Liver (tissue), 9 donors: Measurements from ENCODE around the gene THOP1. TPM values are rescaled to one million over a fixed set of nuclear protein-coding genes. Genes with fewer than 3 reads are reported as not detected.

ENCODE experiments used
- DNase-seq: peaks from one replicate; pipeline ENCODE4 v3.0.0-alpha.2; 2017; ENCODE audit warnings: low spot score
- H3K27ac ChIP-seq, 2 donors: one replicate each; pipeline ENCODE4 v1.7.0; 2013; ENCODE audit warnings: inconsistent platforms in 2 of 2, low read length in 2 of 2, control low read depth in 1 of 2, low read depth in 1 of 2, mild to moderate bottlenecking in 1 of 2
- H3K27me3 ChIP-seq, 4 donors: one replicate each; pipeline versions ENCODE4 v1.6.1 to v1.7.0; 2013; ENCODE audit warnings: low read length in 3 of 4, inconsistent platforms in 1 of 4, mild to moderate bottlenecking in 1 of 4, moderate library complexity in 1 of 4; ENCODE audit not compliant: control insufficient read depth in 4 of 4, insufficient read depth in 4 of 4
- H3K36me3 ChIP-seq, 4 donors: one replicate each; pipeline versions ENCODE4 v1.6.1 to v1.7.0; 2013; ENCODE audit warnings: low read length in 3 of 4, mild to moderate bottlenecking in 3 of 4, low read depth in 1 of 4, moderate library complexity in 1 of 4; ENCODE audit not compliant: control insufficient read depth in 4 of 4, insufficient read depth in 3 of 4
- H3K4me1 ChIP-seq, 4 donors: one replicate each; pipeline versions ENCODE4 v1.6.1 to v1.7.0; 2013; ENCODE audit warnings: low read length in 3 of 4, mild to moderate bottlenecking in 3 of 4, moderate library complexity in 1 of 4; ENCODE audit not compliant: control insufficient read depth in 4 of 4, insufficient read depth in 4 of 4
- H3K4me3 ChIP-seq, 3 donors: one replicate each; pipeline versions ENCODE4 v1.6.1 to v1.7.0; 2013; ENCODE audit warnings: low read length in 3 of 3, control low read depth in 1 of 3, low read depth in 1 of 3, mild to moderate bottlenecking in 1 of 3
- H3K9ac ChIP-seq, 2 donors: one replicate each; pipeline ENCODE4 v1.7.0; 2013; ENCODE audit warnings: low read length in 2 of 2, mild to moderate bottlenecking in 2 of 2, moderate library complexity in 2 of 2, control low read depth in 1 of 2, low read depth in 1 of 2
- H3K9me3 ChIP-seq, 4 donors: one replicate each; pipeline versions ENCODE4 v1.6.1 to v1.7.0; 2013; ENCODE audit warnings: low read length in 3 of 4; ENCODE audit not compliant: control insufficient read depth in 4 of 4
- EGR1 ChIP-seq, 2 donors: IDR thresholded peaks; 2 replicates each; pipeline ENCODE4 v1.6.1; 2016 to 2018; ENCODE audit warnings: antibody characterized with exemption in 2 of 2, low read depth in 2 of 2
- FOXA1 ChIP-seq: IDR thresholded peaks from 2 replicates; pipeline ENCODE4 v1.6.1; 2016; ENCODE audit warnings: antibody characterized with exemption
- FOXA2 ChIP-seq: IDR thresholded peaks from 2 replicates; pipeline ENCODE4 v1.6.1; 2016; ENCODE audit warnings: antibody characterized with exemption
- GABPA ChIP-seq, 2 donors: IDR thresholded peaks in 1 of 2; conservative IDR thresholded peaks in 1 of 2; 2 replicates each; pipeline ENCODE4 v1.6.1; 2016; ENCODE audit warnings: antibody characterized with exemption in 2 of 2, mild to moderate bottlenecking in 1 of 2, moderate library complexity in 1 of 2
- HNF4A ChIP-seq, 2 donors: conservative IDR thresholded peaks; 2 replicates each; pipeline ENCODE4 v1.6.1; 2016; ENCODE audit warnings: antibody characterized with exemption in 2 of 2, mild to moderate bottlenecking in 2 of 2
- HNF4G ChIP-seq: IDR thresholded peaks from 2 replicates; pipeline ENCODE4 v1.6.1; 2016; ENCODE audit warnings: antibody characterized with exemption
- JUND ChIP-seq, 2 donors: IDR thresholded peaks; 2 replicates each; pipeline ENCODE4 v1.6.1; 2016; ENCODE audit warnings: antibody characterized with exemption in 2 of 2
- NR2F2 ChIP-seq: IDR thresholded peaks from 2 replicates; pipeline ENCODE4 v1.6.1; 2016; ENCODE audit warnings: antibody characterized with exemption
- RAD21 ChIP-seq, 2 donors: IDR thresholded peaks; 2 replicates each; pipeline ENCODE4 v1.6.1; 2016; ENCODE audit warnings: antibody characterized with exemption in 2 of 2, mild to moderate bottlenecking in 2 of 2
- RXRA ChIP-seq, 2 donors: IDR thresholded peaks; 2 replicates each; pipeline ENCODE4 v1.6.1; 2017 to 2018; ENCODE audit warnings: antibody characterized with exemption in 2 of 2, mild to moderate bottlenecking in 1 of 2
- SP1 ChIP-seq: IDR thresholded peaks from 2 replicates; pipeline ENCODE4 v1.6.1; 2018; ENCODE audit warnings: antibody characterized with exemption, mild to moderate bottlenecking
- TAF1 ChIP-seq: conservative IDR thresholded peaks from 2 replicates; pipeline ENCODE4 v1.6.1; 2016; ENCODE audit warnings: antibody characterized with exemption, mild to moderate bottlenecking
- YY1 ChIP-seq: IDR thresholded peaks from 2 replicates; pipeline ENCODE4 v1.6.1; 2016; ENCODE audit warnings: antibody characterized with exemption, mild to moderate bottlenecking
- WGBS: extraction: QIAGEN DNeasy Blood & Tissue Kit; methylation state at CpG from one replicate; pipeline ENCODE4 v1.1.7; 2013; 5-methylcytosine and 5-hydroxymethylcytosine counted together
- polyA plus RNA-seq, 2 donors: library from polyadenylated mRNA; stranded (reverse) in 1 of 2; unstranded in 1 of 2; fragments of 200-250 nt in 1 of 2; fragments of >200 nt in 1 of 2; fragmentation: Nextera tagmentation in 1 of 2; extraction: Ambion mirVana in 1 of 2; gene quantifications; one replicate each; pipeline versions ENCODE4 v1.2.1 to v1.2.3, GENCODE V29; 2013 to 2015
- total RNA-seq, 2 donors: library from RNA; depleted of rRNA; stranded (reverse); fragments of >200 nt; gene quantifications; one replicate each; pipeline ENCODE4 v1.2.3, GENCODE V29; 2014
- TF ChIP-seq, protein P1 (sequence below): fragments of 150-350 bp; IDR thresholded peaks from 2 replicates; pipeline ENCODE4 v1.5.1; 2017; ENCODE audit warnings: improper control_type of control experiment, low read depth, low read length; ENCODE audit not compliant: missing input control
- TF ChIP-seq, protein P2 (sequence below): IDR thresholded peaks from 2 replicates; pipeline ENCODE4 v1.6.1; 2016; ENCODE audit warnings: antibody characterized with exemption
- TF ChIP-seq, protein P3 (sequence below): IDR thresholded peaks from 2 replicates; pipeline ENCODE4 v1.6.1; 2016; ENCODE audit warnings: antibody characterized with exemption
- TF ChIP-seq, protein P4 (sequence below): IDR thresholded peaks from 2 replicates; pipeline ENCODE4 v1.6.1; 2016; ENCODE audit warnings: antibody characterized with exemption, mild to moderate bottlenecking
- TF ChIP-seq, protein P5 (sequence below): IDR thresholded peaks from 2 replicates; pipeline ENCODE4 v1.6.1; 2016; ENCODE audit warnings: antibody characterized with exemption
- donor health status: healthy.
- donor health status: healthy.
- donor health status: healthy.
- donor health status: healthy.
- donor health status: healthy.

The THOP1 gene
- total and polyA plus RNA-seq, 4 donors: 39.1 to 56.2 (median 44.7) TPM

DNA sequence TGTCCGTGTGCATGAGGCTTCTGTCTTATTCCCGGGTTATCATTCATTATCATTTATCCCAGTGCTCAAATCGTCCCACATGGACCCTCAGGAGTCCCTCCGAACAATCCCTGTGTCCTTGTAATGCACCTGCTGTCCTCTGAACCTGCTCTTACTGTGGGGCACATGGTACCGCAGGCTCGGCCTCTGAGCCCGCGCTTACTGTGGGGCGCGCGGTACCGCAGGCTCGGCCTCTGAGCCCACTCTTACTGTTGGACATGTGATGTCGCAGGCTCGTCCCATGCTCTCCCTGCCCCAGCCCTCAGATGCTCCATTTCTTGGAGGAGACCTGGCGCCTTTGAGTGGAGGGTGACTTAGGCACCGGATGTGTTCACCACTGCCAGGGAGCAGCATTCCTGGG is 17.5 kb downstream of the THOP1 start:
- H3K9ac ChIP-seq: no peak overlapping the region
- TF ChIP-seq EGR1 (IDR thresholded peaks at IDR 0.05; ENCODE audit: low read depth in 2 of 2) (no peak), FOXA1 (no peak), RXRA (IDR thresholded peaks at IDR 0.05) (no peak), NR2F2 (no peak), YY1 (no peak), HNF4A (conservative IDR thresholded peaks at IDR 0.05) (no peak), FOXA2 (no peak)
- TF ChIP-seq, protein P1, sequence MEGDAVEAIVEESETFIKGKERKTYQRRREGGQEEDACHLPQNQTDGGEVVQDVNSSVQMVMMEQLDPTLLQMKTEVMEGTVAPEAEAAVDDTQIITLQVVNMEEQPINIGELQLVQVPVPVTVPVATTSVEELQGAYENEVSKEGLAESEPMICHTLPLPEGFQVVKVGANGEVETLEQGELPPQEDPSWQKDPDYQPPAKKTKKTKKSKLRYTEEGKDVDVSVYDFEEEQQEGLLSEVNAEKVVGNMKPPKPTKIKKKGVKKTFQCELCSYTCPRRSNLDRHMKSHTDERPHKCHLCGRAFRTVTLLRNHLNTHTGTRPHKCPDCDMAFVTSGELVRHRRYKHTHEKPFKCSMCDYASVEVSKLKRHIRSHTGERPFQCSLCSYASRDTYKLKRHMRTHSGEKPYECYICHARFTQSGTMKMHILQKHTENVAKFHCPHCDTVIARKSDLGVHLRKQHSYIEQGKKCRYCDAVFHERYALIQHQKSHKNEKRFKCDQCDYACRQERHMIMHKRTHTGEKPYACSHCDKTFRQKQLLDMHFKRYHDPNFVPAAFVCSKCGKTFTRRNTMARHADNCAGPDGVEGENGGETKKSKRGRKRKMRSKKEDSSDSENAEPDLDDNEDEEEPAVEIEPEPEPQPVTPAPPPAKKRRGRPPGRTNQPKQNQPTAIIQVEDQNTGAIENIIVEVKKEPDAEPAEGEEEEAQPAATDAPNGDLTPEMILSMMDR: no peak
- TF ChIP-seq, protein P2, sequence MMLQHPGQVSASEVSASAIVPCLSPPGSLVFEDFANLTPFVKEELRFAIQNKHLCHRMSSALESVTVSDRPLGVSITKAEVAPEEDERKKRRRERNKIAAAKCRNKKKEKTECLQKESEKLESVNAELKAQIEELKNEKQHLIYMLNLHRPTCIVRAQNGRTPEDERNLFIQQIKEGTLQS: no peak
- TF ChIP-seq, protein P3, sequence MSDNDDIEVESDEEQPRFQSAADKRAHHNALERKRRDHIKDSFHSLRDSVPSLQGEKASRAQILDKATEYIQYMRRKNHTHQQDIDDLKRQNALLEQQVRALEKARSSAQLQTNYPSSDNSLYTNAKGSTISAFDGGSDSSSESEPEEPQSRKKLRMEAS: no peak
- H3K27me3 ChIP-seq: no peaks in the 10 kb centered on the region
- no peaks in the 10 kb centered on the region for H3K9me3 ChIP-seq
- H3K4me1 ChIP-seq: peaks cover 0 to 6% (median 4%) of the 10 kb centered on the region in 4 donors
- H3K36me3 ChIP-seq: peaks cover 0 to 48% (median 6%) of the 10 kb centered on the region in 4 donors
- 98% methylated on average over 17 of the region's 17 CpGs for WGBS
- H3K4me3 ChIP-seq: no peak overlapping the region
- H3K27ac ChIP-seq: no peak overlapping the region
- DNase-seq: no peak

DNA sequence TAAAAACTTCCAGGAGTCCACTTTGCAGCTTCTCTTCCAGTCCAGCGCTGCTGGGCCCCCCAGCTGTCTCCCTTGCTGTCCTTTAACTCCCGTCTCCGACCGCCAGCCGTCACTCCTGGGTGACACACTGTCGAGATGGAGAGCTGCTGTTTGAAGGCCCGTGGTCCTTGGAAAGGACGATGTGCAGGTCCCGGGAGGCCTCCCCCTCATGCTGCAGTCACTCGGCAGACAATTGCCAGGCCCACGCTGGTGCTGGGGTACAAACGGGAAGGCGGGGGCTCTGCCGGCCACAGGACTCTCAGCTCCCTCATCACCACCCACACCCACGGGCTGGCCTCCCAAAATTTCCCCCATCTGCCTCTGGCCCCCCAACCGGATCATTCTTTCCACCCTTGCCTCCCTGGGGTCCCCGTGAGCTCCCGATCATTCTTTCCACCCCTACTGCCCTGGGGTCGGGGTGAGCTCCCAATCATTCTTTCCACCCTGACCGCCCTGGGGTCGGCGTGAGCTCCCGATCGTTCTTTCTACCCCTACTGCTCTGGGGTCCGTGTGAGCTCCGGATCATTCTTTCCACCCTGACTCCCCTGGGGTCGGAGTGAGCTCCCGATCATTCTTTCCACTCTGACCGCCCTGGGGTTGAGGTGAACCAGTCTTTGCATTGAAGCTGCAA is 18.3 kb downstream of the THOP1 start:
- Histone ChIP-seq H3K9me3 (no peaks in the 10 kb centered on the region), H3K36me3 (peaks cover 0 to 52% (median 5%) of the 10 kb centered on the region in 4 donors), H3K4me3 (no peak overlapping the region), H3K27me3 (no peaks in the 10 kb centered on the region), H3K27ac (no peak overlapping the region), H3K9ac (no peak overlapping the region), H3K4me1 (peaks cover 0 to under 1% (median under 1%) of the 10 kb centered on the region in 4 donors)
- no peak for DNase-seq
- WGBS: 96% methylated on average over 29 of the region's 29 CpGs
- TF ChIP-seq FOXA2 (no peak), SP1 (no peak), GABPA (IDR thresholded peaks at IDR 0.05 in 1 of 2, conservative IDR thresholded peaks at IDR 0.05 in 1 of 2) (no peak), NR2F2 (no peak), HNF4A (conservative IDR thresholded peaks at IDR 0.05) (no peak), EGR1 (IDR thresholded peaks at IDR 0.05; ENCODE audit: low read depth in 2 of 2) (no peak), YY1 (no peak), FOXA1 (no peak), RAD21 (IDR thresholded peaks at IDR 0.05) (no peak), JUND (IDR thresholded peaks at IDR 0.05) (no peak), TAF1 (no peak), RXRA (IDR thresholded peaks at IDR 0.05) (no peak), HNF4G (no peak)
- TF ChIP-seq, protein P2: no peak
- TF ChIP-seq, protein P1: no peak
- TF ChIP-seq, protein P3: no peak
- TF ChIP-seq, protein P4, sequence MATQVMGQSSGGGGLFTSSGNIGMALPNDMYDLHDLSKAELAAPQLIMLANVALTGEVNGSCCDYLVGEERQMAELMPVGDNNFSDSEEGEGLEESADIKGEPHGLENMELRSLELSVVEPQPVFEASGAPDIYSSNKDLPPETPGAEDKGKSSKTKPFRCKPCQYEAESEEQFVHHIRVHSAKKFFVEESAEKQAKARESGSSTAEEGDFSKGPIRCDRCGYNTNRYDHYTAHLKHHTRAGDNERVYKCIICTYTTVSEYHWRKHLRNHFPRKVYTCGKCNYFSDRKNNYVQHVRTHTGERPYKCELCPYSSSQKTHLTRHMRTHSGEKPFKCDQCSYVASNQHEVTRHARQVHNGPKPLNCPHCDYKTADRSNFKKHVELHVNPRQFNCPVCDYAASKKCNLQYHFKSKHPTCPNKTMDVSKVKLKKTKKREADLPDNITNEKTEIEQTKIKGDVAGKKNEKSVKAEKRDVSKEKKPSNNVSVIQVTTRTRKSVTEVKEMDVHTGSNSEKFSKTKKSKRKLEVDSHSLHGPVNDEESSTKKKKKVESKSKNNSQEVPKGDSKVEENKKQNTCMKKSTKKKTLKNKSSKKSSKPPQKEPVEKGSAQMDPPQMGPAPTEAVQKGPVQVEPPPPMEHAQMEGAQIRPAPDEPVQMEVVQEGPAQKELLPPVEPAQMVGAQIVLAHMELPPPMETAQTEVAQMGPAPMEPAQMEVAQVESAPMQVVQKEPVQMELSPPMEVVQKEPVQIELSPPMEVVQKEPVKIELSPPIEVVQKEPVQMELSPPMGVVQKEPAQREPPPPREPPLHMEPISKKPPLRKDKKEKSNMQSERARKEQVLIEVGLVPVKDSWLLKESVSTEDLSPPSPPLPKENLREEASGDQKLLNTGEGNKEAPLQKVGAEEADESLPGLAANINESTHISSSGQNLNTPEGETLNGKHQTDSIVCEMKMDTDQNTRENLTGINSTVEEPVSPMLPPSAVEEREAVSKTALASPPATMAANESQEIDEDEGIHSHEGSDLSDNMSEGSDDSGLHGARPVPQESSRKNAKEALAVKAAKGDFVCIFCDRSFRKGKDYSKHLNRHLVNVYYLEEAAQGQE: no peak
- TF ChIP-seq, protein P5, sequence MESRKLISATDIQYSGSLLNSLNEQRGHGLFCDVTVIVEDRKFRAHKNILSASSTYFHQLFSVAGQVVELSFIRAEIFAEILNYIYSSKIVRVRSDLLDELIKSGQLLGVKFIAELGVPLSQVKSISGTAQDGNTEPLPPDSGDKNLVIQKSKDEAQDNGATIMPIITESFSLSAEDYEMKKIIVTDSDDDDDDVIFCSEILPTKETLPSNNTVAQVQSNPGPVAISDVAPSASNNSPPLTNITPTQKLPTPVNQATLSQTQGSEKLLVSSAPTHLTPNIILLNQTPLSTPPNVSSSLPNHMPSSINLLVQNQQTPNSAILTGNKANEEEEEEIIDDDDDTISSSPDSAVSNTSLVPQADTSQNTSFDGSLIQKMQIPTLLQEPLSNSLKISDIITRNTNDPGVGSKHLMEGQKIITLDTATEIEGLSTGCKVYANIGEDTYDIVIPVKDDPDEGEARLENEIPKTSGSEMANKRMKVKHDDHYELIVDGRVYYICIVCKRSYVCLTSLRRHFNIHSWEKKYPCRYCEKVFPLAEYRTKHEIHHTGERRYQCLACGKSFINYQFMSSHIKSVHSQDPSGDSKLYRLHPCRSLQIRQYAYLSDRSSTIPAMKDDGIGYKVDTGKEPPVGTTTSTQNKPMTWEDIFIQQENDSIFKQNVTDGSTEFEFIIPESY: no peak
